Caco-2 (cell line): ENCODE data around the gene NPAT. TPM values are rescaled to one million over a fixed set of nuclear protein-coding genes. Genes with fewer than 3 reads are reported as not detected.

ENCODE experiments used
- BruUV-seq: library from RNA; stranded (reverse); fragments of 400-500 nt; replicated peaks from 2 replicates; lab custom pipeline; 2021; lab: Mats Ljungman, UMichigan
- CTCF ChIA-PET: fragments of 300-600 bp; sonication (Branson Sonifier 250); formaldehyde crosslinking; loops from one replicate; lab custom pipeline; 2022; ENCODE audit warnings: antibody characterized with exemption; lab: Charles Lee
- POLR2A ChIA-PET: fragments of 300-600 bp; sonication (Branson Sonifier 250); formaldehyde crosslinking; loops from one replicate; lab custom pipeline; 2022; ENCODE audit warnings: antibody characterized with exemption; lab: Charles Lee
- DNase-seq, 2 experiments: peaks; one replicate each; pipeline versions ENCODE4 v3.0.0 to v3.0.0-alpha.2; 2020 to 2022
- H3K27me3 ChIP-seq: replicated peaks from 2 replicates; pipeline ENCODE4 v1.6.0; 2011; ENCODE audit warnings: low read length; ENCODE audit not compliant: control insufficient read depth, insufficient read depth
- H3K36me3 ChIP-seq: 2 replicates; pipeline ENCODE4 v1.5.1; 2011; ENCODE audit warnings: low read length; ENCODE audit not compliant: control insufficient read depth, insufficient read depth
- H3K4me1 ChIP-seq: fragments of 250-450 bp; sonication (Bioruptor Pico); 2 replicates; pipeline ENCODE4 v1.5.1; 2020; ENCODE audit warnings: mild to moderate bottlenecking
- H3K4me3 ChIP-seq: 2 replicates; pipeline ENCODE4 v1.5.1; 2011; ENCODE audit warnings: low read depth, mild to moderate bottlenecking, control low read depth, low read length
- H3K9me3 ChIP-seq: fragments of 250-450 bp; sonication (Bioruptor Pico); 2 replicates; pipeline ENCODE4 v1.5.1; 2020; ENCODE audit warnings: mild to moderate bottlenecking, moderate library complexity
- H3K27ac Mint-ChIP-seq: one replicate; pipeline ENCODE4 v1.8.0; 2022; ENCODE audit warnings: mixed read lengths; ENCODE audit not compliant: unreplicated experiment
- H3K27me3 Mint-ChIP-seq: one replicate; pipeline ENCODE4 v1.8.0; 2022; ENCODE audit warnings: mixed read lengths; ENCODE audit not compliant: insufficient read depth, unreplicated experiment
- H3K36me3 Mint-ChIP-seq: one replicate; pipeline ENCODE4 v1.8.0; 2022; ENCODE audit warnings: mild to moderate bottlenecking, mixed read lengths; ENCODE audit not compliant: insufficient read depth, unreplicated experiment
- H3K4me1 Mint-ChIP-seq: one replicate; pipeline ENCODE4 v1.8.0; 2022; ENCODE audit warnings: low read depth, mixed read lengths; ENCODE audit not compliant: unreplicated experiment
- H3K4me3 Mint-ChIP-seq: one replicate; pipeline ENCODE4 v1.8.0; 2022; ENCODE audit warnings: mild to moderate bottlenecking, moderate library complexity, mixed read lengths; ENCODE audit not compliant: unreplicated experiment
- H3K9me3 Mint-ChIP-seq: one replicate; pipeline ENCODE4 v1.8.0; 2022; ENCODE audit warnings: mixed read lengths; ENCODE audit not compliant: unreplicated experiment
- CTCF ChIP-seq, 2 experiments: fragments of 200-600 bp in 1 of 2; IDR thresholded peaks; 1 replicate in 1 of 2; 2 replicates in 1 of 2; pipeline versions ENCODE4 v1.5.1 to v1.8.0; 2011 to 2022; ENCODE audit warnings: antibody characterized with exemption in 1 of 2, control low read depth in 1 of 2, inconsistent platforms in 1 of 2, low read depth in 1 of 2, low read length in 1 of 2, mild to moderate bottlenecking in 1 of 2, moderate library complexity in 1 of 2; ENCODE audit not compliant: insufficient read depth in 1 of 2, severe bottlenecking in 1 of 2, unreplicated experiment in 1 of 2
- intact Hi-C: fragments of 100-400 bp; cut with micrococcal nuclease; formaldehyde crosslinking; loops from one replicate; pipeline ENCODE4 v1.10.0; 2022; ENCODE audit not compliant: unreplicated experiment
- total RNA-seq: library from RNA; stranded (reverse); gene quantifications from 2 replicates; pipeline ENCODE4 v1.2.3, GENCODE V29; 2022

The NPAT gene
- total RNA-seq, 1 experiment from 2014 or later, result 29.5 TPM

GRCh38 chr11:108213784-108214183 is 8.7 kb downstream of the NPAT start:
- H3K27ac Mint-ChIP-seq, result no peak overlapping the region
- no peaks in the 10 kb centered on the region for H3K27me3 Mint-ChIP-seq
- intact Hi-C loops, result no loop called here
- no TSS peak for BruUV-seq
- H3K9me3 Mint-ChIP-seq, result no peaks in the 10 kb centered on the region
- H3K4me3 Mint-ChIP-seq, result no peak overlapping the region
- H3K4me3 ChIP-seq, result no peak overlapping the region
- peaks cover 46% of the 10 kb centered on the region for H3K36me3 Mint-ChIP-seq
- ChIA-PET POLR2A (no interaction called here), CTCF (no interaction called here)
- no peaks in the 10 kb centered on the region for H3K9me3 ChIP-seq
- H3K36me3 ChIP-seq, result no peaks in the 10 kb centered on the region
- H3K4me1 Mint-ChIP-seq, result no peaks in the 10 kb centered on the region
- TF ChIP-seq CTCF (IDR thresholded peaks at IDR 0.05; ENCODE audit: insufficient read depth in 1 of 2, low read depth in 1 of 2, low read length in 1 of 2, severe bottlenecking in 1 of 2, unreplicated experiment in 1 of 2), result no peak
- H3K4me1 ChIP-seq, result no peaks in the 10 kb centered on the region
- no peaks in the 10 kb centered on the region for H3K27me3 ChIP-seq
- no peak for DNase-seq

- intact Hi-C loops, result no loop called here
- H3K4me1 Mint-ChIP-seq, result no peaks in the 10 kb centered on the region
- Histone ChIP-seq H3K36me3 (peaks cover 21% of the 10 kb centered on the region), H3K4me1 (no peaks in the 10 kb centered on the region), H3K27me3 (no peaks in the 10 kb centered on the region), H3K4me3 (no peak overlapping the region), H3K9me3 (peaks cover 22% of the 10 kb centered on the region)
- no TSS peak for BruUV-seq
- no peak overlapping the region for H3K4me3 Mint-ChIP-seq
- peaks cover 74% of the 10 kb centered on the region for H3K36me3 Mint-ChIP-seq
- POLR2A ChIA-PET, result interaction anchor here (0.7 kb wide), 2 partner anchors 12 to 124 kb away, joined by 4 read pairs; no protein-coding TSS in a partner anchor
- no peak overlapping the region for H3K27ac Mint-ChIP-seq
- peaks cover 10% of the 10 kb centered on the region for H3K9me3 Mint-ChIP-seq
- H3K27me3 Mint-ChIP-seq, result no peaks in the 10 kb centered on the region
- TF ChIP-seq CTCF (IDR thresholded peaks at IDR 0.05; ENCODE audit: insufficient read depth in 1 of 2, low read depth in 1 of 2, low read length in 1 of 2, severe bottlenecking in 1 of 2, unreplicated experiment in 1 of 2), result no peak
- DNase-seq, result no peak
- CTCF ChIA-PET, result no interaction called here
Measured at GRCh38 chr11:108210441-108210840, 12.0 kb downstream of the NPAT start.

- peaks cover 31% of the 10 kb centered on the region for H3K9me3 Mint-ChIP-seq
- no peak overlapping the region for H3K4me3 Mint-ChIP-seq
- POLR2A ChIA-PET, result no interaction called here
- BruUV-seq, result no TSS peak
- Histone ChIP-seq H3K4me3 (no peak overlapping the region), H3K9me3 (peaks cover 37% of the 10 kb centered on the region), H3K27me3 (no peaks in the 10 kb centered on the region), H3K36me3 (peaks cover 24% of the 10 kb centered on the region), H3K4me1 (no peaks in the 10 kb centered on the region)
- no peak for DNase-seq
- no peak for TF ChIP-seq CTCF (IDR thresholded peaks at IDR 0.05; ENCODE audit: insufficient read depth in 1 of 2, low read depth in 1 of 2, low read length in 1 of 2, severe bottlenecking in 1 of 2, unreplicated experiment in 1 of 2)
- intact Hi-C loops, result no loop called here
- no peaks in the 10 kb centered on the region for H3K27me3 Mint-ChIP-seq
- H3K4me1 Mint-ChIP-seq, result no peaks in the 10 kb centered on the region
- H3K27ac Mint-ChIP-seq, result no peak overlapping the region
- H3K36me3 Mint-ChIP-seq, result peaks cover 88% of the 10 kb centered on the region
- CTCF ChIA-PET, result no interaction called here
Measured at GRCh38 chr11:108207683-108208060, 14.8 kb downstream of the NPAT start.
